Esophagus squamous epithelium (tissue), 5 donors: Measurements from ENCODE around the gene TAX1BP3. TPM values are rescaled to one million over a fixed set of nuclear protein-coding genes. Genes with fewer than 3 reads are reported as not detected.

Experiments
- DNase-seq: peaks from one replicate; lab custom pipeline; 2025; lab: John Stamatoyannopoulos, UW
- H3K27ac ChIP-seq, 4 donors: fragments of 200-600 bp; sonication (generic); one replicate each; pipeline ENCODE4 v1.5.1; 2016 to 2019; ENCODE audit warnings: mild to moderate bottlenecking in 1 of 4
- H3K27me3 ChIP-seq, 4 donors: fragments of 200-600 bp; sonication (generic); 1 replicate in 3 of 4; 2 replicates in 1 of 4; pipeline versions ENCODE4 v1.5.1 to v1.6.0; 2017 to 2021; ENCODE audit warnings: antibody characterized with exemption in 1 of 4
- H3K36me3 ChIP-seq, 3 donors: fragments of 200-600 bp; sonication (generic); one replicate each; pipeline ENCODE4 v1.5.1; 2016 to 2019
- H3K4me1 ChIP-seq, 3 donors: fragments of 200-600 bp; sonication (generic); one replicate each; pipeline ENCODE4 v1.5.1; 2017 to 2019
- H3K4me3 ChIP-seq, 4 donors: fragments of 200-600 bp; sonication (generic); 1 replicate in 3 of 4; 2 replicates in 1 of 4; pipeline ENCODE4 v1.5.1; 2016 to 2019; ENCODE audit warnings: mild to moderate bottlenecking in 2 of 4, moderate library complexity in 1 of 4
- H3K9me3 ChIP-seq, 3 donors: fragments of 200-600 bp; sonication (generic); one replicate each; pipeline ENCODE4 v1.5.1; 2016 to 2019
- POLR2A ChIP-seq, 4 donors: fragments of 450-650 bp; IDR thresholded peaks; one replicate each; pipeline ENCODE4 v1.6.1; 2017; ENCODE audit warnings: antibody characterized with exemption in 4 of 4, mild to moderate bottlenecking in 4 of 4, moderate library complexity in 3 of 4
- WGBS, 2 donors: methylation state at CpG; one replicate each; pipeline ENCODE4 v1.1.5; 2018; 5-methylcytosine and 5-hydroxymethylcytosine counted together
- intact Hi-C: fragments of 100-400 bp; cut with DNase I; formaldehyde crosslinking; loops from one replicate; pipeline ENCODE4 v1.15.0; 2022
- total RNA-seq, 4 donors: library from RNA; depleted of rRNA; stranded (reverse); fragments of >200 nt; gene quantifications; one replicate each; pipeline ENCODE4 v1.1.0, GENCODE V29; 2016
- TF ChIP-seq, protein P1 (sequence below), 6 experiments: fragments of 450-650 bp in 4 of 6; fragments of 200-600 bp in 2 of 6; sonication (generic) in 2 of 6; IDR thresholded peaks; one replicate each; pipeline ENCODE4 v1.5.1; 2016 to 2019; ENCODE audit warnings: antibody characterized with exemption in 6 of 6, mild to moderate bottlenecking in 4 of 6, moderate library complexity in 4 of 6
- donor health status: DM: yes; HTN: yes; CAD: no.

Gene TAX1BP3
- total RNA-seq, 4 donors from 2014 or later: 185 to 371 (median 293) TPM

DNA sequence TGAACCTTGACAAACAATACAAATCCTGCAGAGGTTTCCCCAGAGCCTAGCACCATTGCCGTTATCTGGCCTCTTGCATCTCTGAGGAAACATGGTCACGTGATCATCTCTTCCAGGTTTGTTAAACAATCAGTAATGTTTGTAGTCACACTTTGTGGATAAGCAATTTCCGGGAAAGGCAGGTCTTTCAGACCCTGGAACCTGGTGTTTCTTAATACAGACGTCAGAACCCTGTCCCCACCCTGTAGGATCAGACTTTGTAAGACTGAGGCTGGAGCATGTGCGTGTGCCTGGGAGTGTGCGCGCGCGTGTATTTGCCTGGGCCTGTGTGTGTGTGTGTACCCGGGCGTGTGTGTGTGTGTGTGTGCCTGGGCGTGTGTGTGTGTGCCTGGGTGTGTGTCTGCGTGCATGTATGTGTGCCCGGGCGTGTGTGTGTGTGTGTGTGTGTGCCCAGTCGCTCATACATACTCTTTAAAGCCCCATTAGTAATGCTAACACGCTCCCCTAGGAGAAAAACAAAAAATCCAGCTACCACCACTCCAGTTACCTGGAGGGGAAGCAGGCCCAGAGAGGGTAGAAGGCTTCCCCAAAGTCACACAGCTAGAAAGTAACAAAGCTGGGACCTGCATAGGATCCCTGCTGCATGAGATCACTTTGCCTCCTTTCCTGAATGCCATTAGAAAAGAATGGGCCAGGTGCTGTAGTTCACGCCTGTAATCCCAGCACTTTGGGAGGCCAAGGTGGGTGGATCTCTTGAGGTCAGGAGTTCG, 26.5 kb downstream of the TAX1BP3 start:
- peaks cover 0 to 68% (median 0%) of the 10 kb centered on the region in 3 donors for H3K36me3 ChIP-seq
- H3K4me3 ChIP-seq: no peak overlapping the region
- 65 to 87% methylated on average over 10 to 17 of the region's 19 CpGs for WGBS, 2 donors
- no peaks in the 10 kb centered on the region for H3K27me3 ChIP-seq
- no peak for DNase-seq
- no peak for TF ChIP-seq POLR2A (IDR thresholded peaks at IDR 0.05)
- TF ChIP-seq, protein P1, sequence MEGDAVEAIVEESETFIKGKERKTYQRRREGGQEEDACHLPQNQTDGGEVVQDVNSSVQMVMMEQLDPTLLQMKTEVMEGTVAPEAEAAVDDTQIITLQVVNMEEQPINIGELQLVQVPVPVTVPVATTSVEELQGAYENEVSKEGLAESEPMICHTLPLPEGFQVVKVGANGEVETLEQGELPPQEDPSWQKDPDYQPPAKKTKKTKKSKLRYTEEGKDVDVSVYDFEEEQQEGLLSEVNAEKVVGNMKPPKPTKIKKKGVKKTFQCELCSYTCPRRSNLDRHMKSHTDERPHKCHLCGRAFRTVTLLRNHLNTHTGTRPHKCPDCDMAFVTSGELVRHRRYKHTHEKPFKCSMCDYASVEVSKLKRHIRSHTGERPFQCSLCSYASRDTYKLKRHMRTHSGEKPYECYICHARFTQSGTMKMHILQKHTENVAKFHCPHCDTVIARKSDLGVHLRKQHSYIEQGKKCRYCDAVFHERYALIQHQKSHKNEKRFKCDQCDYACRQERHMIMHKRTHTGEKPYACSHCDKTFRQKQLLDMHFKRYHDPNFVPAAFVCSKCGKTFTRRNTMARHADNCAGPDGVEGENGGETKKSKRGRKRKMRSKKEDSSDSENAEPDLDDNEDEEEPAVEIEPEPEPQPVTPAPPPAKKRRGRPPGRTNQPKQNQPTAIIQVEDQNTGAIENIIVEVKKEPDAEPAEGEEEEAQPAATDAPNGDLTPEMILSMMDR (IDR thresholded peaks at IDR 0.05): no peak
- no peaks in the 10 kb centered on the region for H3K9me3 ChIP-seq
- intact Hi-C loops: no loop called here
- H3K4me1 ChIP-seq: peaks cover 8 to 11% (median 10%) of the 10 kb centered on the region in 3 donors
- no peak overlapping the region for H3K27ac ChIP-seq

DNA sequence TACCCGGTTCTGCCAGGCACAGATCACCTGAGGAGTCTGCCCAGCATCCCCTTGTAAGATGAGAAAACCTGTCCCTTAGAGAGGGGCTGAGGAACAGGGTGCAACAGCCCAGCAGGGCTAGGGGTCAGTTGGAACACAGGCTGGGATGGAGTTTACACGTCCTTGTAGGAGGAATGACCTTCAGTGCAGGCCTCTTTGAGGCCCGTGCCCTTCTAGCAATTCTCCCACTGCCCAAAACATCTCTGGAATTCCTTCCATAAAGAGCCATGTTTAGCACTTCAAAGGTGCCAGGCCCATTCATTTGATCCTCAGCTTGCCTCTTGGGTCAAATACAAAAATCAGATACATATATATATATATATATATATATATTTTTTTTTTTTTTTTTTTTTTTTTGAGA, 27.4 kb downstream of the TAX1BP3 start:
- intact Hi-C loops: no loop called here
- H3K27ac ChIP-seq: no peak overlapping the region
- peaks cover 0 to 62% (median 0%) of the 10 kb centered on the region in 3 donors for H3K36me3 ChIP-seq
- H3K4me3 ChIP-seq: no peak overlapping the region
- TF ChIP-seq, protein P1 (IDR thresholded peaks at IDR 0.05): no peak
- TF ChIP-seq POLR2A (IDR thresholded peaks at IDR 0.05): no peak
- H3K9me3 ChIP-seq: no peaks in the 10 kb centered on the region
- WGBS, 2 donors: 76 to 80% methylated on average over 3 of the region's 3 CpGs
- H3K4me1 ChIP-seq: peaks cover 8 to 14% (median 11%) of the 10 kb centered on the region in 3 donors
- DNase-seq: no peak
- H3K27me3 ChIP-seq: no peaks in the 10 kb centered on the region

DNA sequence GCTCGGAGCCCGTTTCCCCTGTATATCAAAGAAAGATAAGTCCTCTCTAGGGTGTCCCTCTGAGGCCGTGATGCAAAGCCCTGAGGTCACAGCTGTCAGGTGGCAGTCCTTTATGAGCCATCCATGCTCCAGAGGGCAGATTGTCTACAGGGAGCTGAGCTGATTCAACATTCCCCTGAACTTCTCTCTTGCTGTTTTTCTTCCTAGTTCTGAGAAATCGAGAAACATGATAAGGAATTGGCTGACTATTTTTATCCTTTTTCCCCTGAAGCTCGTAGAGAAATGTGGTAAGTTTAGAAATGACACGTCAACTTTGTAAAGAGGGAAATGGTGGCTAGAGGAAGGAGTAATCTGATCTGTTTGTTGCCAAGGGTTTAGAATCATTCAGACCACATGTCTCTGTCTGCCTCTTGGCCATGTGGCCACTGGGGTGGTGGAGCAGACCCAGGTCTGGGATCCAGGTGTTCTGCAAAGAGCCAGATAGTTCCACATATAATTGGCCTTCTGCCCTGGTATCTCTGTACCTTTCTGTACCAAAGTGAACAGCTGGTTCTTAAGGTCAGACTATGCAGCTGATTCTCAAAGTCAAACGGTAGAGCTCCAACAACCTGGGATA, 28.3 kb downstream of the TAX1BP3 start:
- Histone ChIP-seq H3K4me1 (peaks cover 11 to 21% (median 13%) of the 10 kb centered on the region in 3 donors), H3K27me3 (no peaks in the 10 kb centered on the region), H3K27ac (no peak overlapping the region), H3K4me3 (no peak overlapping the region), H3K36me3 (peaks cover 0 to 56% (median 0%) of the 10 kb centered on the region in 3 donors), H3K9me3 (no peaks in the 10 kb centered on the region)
- no peak for DNase-seq
- TF ChIP-seq POLR2A (IDR thresholded peaks at IDR 0.05): no peak
- TF ChIP-seq, protein P1 (IDR thresholded peaks at IDR 0.05): no peak
- WGBS, 2 donors: 56 to 59% methylated on average over 7 of the region's 7 CpGs
- intact Hi-C loops: loop anchor here (10.0 kb wide), 1 partner anchor 595 kb away; no protein-coding TSS in a partner anchor

DNA sequence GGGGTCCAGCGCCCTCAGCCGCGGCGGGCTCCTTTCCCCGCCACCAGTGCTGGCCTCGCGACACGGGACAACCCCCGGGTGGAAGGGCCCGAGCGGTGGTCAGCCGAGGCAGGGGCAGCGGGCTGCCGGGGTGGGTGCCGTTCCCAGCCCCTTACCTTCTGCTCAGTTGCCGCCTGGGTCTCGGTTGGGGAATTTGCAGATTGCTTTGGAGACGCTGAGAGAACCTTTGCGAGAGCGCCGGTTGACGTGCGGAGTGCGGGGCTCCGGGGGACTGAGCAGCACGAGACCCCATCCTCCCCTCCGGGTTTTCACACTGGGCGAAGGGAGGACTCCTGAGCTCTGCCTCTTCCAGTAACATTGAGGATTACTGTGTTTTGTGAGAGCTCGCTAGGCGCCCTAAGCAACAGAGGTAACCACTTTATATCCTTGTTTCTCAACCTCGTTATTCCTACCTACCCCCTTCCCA, 31.4 kb downstream of the TAX1BP3 start:
- peak overlapping the region; percentile 93 to 99 (median 97) for H3K27ac ChIP-seq
- H3K4me3 ChIP-seq: peak overlapping the region; percentile 68 to 100 (median 82)
- H3K27me3 ChIP-seq: no peaks in the 10 kb centered on the region
- H3K36me3 ChIP-seq: peaks cover 0 to 41% (median 0%) of the 10 kb centered on the region in 3 donors
- intact Hi-C loops: loop anchor here (10.0 kb wide), 1 partner anchor 592 kb away; no protein-coding TSS in a partner anchor
- WGBS, 2 donors: 5 to 15% methylated on average over 3 to 12 of the region's 31 CpGs
- peaks cover 13 to 33% (median 17%) of the 10 kb centered on the region in 3 donors for H3K4me1 ChIP-seq
- TF ChIP-seq, protein P1 (IDR thresholded peaks at IDR 0.05): no peak
- no peak for TF ChIP-seq POLR2A (IDR thresholded peaks at IDR 0.05)
- H3K9me3 ChIP-seq: no peaks in the 10 kb centered on the region
- no peak for DNase-seq
